ENCODE measurements around the gene ATP9A. TPM values are rescaled to one million over a fixed set of nuclear protein-coding genes. Genes with fewer than 3 reads are reported as not detected.
"Not testable (repeated sequence)": the region's sequence is repeated elsewhere in the genome, so short reads cannot be mapped to it uniquely, and the experiment has no call there.

The ATP9A gene
- total RNA-seq, 1 donor from 2014 or later = 16.1 TPM

DNA sequence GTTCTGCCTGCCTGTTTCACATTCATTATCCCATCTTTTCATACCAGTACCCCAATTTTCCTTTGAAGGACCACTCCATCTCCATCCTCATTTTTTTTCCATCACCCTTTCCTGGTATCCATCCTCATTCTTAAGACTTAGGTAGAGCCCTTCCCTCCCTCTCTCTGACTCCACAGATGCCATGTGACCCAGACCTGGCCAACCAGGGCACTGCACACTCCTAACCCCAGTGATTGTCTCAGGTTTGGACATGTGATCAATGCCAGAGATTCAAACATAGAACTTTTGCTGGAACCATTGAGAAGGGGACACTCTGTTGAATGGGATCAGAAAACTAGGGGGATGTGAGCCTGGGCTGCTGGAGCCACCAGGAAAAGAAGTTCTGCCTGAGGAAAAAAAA, 186.6 kb downstream of the ATP9A start:
- no peak for DNase-seq
- peaks cover 10% of the 10 kb centered on the region for H3K27me3 Mint-ChIP-seq
- no peak overlapping the region for H3K27ac Mint-ChIP-seq
- no peak overlapping the region for H3K4me3 Mint-ChIP-seq
- peaks cover 7% of the 10 kb centered on the region for H3K4me1 Mint-ChIP-seq
- no peaks in the 10 kb centered on the region for H3K36me3 Mint-ChIP-seq (ENCODE audit: low read depth)
- H3K9me3 Mint-ChIP-seq = peaks cover 5% of the 10 kb centered on the region
- intact Hi-C loops (cut with micrococcal nuclease) = no loop called here

DNA sequence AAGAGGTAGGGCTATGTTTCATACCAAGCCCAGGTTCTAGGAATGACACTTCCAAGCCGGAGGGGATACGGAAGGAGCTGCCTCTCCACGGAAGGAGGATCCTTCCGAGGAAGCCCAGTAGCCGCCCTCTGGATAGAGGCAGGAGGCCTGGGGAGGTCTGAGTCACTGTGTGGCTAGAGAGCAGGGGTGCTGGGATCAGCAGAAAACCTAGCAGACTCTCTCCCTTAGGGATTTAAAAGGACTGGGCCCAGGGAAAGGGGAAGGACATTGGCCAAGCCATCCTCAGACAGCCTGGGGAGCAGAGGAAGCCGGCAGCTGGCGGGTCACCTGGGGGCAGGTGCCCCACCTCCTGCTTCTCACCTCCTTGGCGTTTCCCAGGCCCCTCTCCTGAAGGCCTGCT, 189.1 kb downstream of the ATP9A start:
- Mint-ChIP-seq H3K4me1 (peaks cover 3% of the 10 kb centered on the region), H3K27ac (no peak overlapping the region), H3K9me3 (peaks cover 5% of the 10 kb centered on the region), H3K27me3 (peaks cover 10% of the 10 kb centered on the region), H3K36me3 (ENCODE audit: low read depth) (no peaks in the 10 kb centered on the region), H3K4me3 (no peak overlapping the region)
- intact Hi-C loops (cut with micrococcal nuclease) = no loop called here
- DNase-seq = no peak

DNA sequence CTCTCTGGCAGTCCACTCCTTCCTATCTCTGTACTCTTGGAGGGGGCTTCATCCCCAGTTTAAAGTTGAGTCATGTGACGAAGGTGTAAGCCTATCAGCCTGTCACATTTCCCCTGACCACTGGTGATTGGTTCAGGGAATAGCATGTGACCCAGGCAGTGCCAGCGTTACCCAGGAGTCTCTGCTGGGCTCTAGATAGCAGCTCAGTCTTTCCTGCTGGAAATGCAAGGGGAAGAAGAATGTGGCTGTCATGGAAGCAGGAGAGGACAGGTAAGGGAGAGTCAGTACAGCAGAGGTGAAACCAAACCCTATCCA, 190.1 kb downstream of the ATP9A start:
- no peak for DNase-seq
- no peak overlapping the region for H3K4me3 Mint-ChIP-seq
- H3K4me1 Mint-ChIP-seq = peaks cover 3% of the 10 kb centered on the region
- peaks cover 5% of the 10 kb centered on the region for H3K9me3 Mint-ChIP-seq
- H3K36me3 Mint-ChIP-seq (ENCODE audit: low read depth) = no peaks in the 10 kb centered on the region
- intact Hi-C loops (cut with micrococcal nuclease) = no loop called here
- H3K27ac Mint-ChIP-seq = no peak overlapping the region
- H3K27me3 Mint-ChIP-seq = peaks cover 10% of the 10 kb centered on the region

DNA sequence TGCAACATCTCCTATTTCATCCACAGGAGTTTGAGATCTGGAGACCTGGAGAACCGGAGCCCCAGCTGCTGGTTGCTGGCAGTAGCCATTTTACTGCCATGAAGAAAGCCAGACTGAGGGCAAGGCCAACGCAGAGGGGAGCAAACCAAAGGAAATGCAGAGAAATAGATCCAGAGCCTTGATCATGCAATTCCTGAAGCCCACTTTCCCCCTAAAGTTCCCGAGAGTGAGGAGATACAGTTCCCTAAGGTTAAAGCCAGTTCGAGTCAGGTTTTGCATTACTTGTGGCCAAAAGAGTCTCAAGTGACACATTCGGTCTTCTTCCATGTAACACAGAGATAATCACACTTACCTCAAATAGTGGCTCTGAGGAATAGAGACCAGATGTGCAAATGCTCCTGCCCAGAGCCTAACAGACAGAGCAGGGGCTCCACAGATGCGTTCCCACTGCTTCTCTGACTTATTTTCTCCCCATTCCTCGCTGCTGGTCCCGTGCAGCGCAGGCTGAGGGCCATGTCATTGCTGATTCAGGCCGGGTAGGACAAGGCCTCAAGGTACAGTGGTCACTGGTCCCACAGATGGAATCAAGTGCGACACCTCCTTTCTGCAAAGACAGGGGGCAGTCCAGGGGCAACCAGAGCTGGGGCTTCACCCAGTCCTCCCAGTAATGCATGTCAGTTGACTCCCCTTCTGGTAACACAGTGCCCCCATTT, 190.6 kb downstream of the ATP9A start:
- Mint-ChIP-seq H3K27me3 (peaks cover 10% of the 10 kb centered on the region), H3K36me3 (ENCODE audit: low read depth) (no peaks in the 10 kb centered on the region), H3K4me1 (peaks cover 3% of the 10 kb centered on the region), H3K27ac (no peak overlapping the region), H3K4me3 (no peak overlapping the region), H3K9me3 (peaks cover 5% of the 10 kb centered on the region)
- no peak for DNase-seq
- intact Hi-C loops (cut with micrococcal nuclease) = no loop called here

- Mint-ChIP-seq H3K36me3 (ENCODE audit: low read depth) (no peaks in the 10 kb centered on the region), H3K9me3 (peaks cover 5% of the 10 kb centered on the region), H3K27me3 (peaks cover 4% of the 10 kb centered on the region), H3K4me1 (peaks cover 3% of the 10 kb centered on the region), H3K27ac (no peak overlapping the region), H3K4me3 (no peak overlapping the region)
- DNase-seq = no peak
- intact Hi-C loops (cut with micrococcal nuclease) = no loop called here
Observed at GRCh38 chr20:51575486-51575885, 192.7 kb downstream of the ATP9A start.

GRCh38 chr20:51574248-51575033, 193.7 kb downstream of the ATP9A start:
- peaks cover 3% of the 10 kb centered on the region for H3K4me1 Mint-ChIP-seq
- peaks cover 4% of the 10 kb centered on the region for H3K27me3 Mint-ChIP-seq
- peak overlapping the region; percentile 29 for H3K27ac Mint-ChIP-seq
- H3K9me3 Mint-ChIP-seq = peaks cover 7% of the 10 kb centered on the region
- no peak overlapping the region for H3K4me3 Mint-ChIP-seq
- no peaks in the 10 kb centered on the region for H3K36me3 Mint-ChIP-seq (ENCODE audit: low read depth)
- no peak for DNase-seq
- intact Hi-C loops (cut with micrococcal nuclease) = no loop called here

DNA sequence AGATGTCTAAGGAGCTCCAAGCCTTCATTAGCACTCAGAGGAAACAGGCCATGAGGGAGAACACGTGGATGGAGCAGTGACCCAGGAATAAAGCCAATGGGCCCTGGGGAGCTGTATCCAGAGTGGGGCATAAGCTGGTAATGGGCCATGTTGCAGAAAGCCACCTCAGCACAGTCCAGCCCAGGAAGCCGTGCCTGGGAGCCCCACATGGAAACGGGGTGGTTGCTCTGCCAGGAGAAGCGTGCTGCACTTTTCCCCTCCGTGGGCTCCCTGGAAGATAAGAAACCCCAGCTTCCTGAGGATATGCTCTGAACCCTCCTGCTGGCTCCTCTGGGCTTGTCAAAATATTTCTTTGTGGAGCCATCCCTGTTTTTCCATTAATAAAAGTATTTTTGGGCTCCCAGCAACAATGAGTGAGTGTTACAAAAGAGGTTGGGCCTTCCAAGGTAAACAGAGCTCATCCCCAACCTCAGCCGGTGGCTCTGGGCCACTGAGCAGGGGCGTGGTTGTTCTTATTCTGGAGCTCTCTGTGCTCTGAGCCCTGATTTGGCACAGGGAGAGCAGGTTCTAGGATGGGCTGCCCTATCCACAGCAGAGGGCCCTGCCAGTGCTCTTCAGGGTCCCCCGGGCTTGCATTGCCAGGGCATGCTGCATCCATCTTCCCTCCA, 194.5 kb downstream of the ATP9A start:
- Mint-ChIP-seq H3K36me3 (ENCODE audit: low read depth) (no peaks in the 10 kb centered on the region), H3K4me3 (no peak overlapping the region), H3K27me3 (peaks cover 6% of the 10 kb centered on the region), H3K4me1 (peaks cover 3% of the 10 kb centered on the region), H3K27ac (no peak overlapping the region), H3K9me3 (peaks cover 11% of the 10 kb centered on the region)
- intact Hi-C loops (cut with micrococcal nuclease) = no loop called here
- DNase-seq = no peak

- H3K27me3 Mint-ChIP-seq = peaks cover 18% of the 10 kb centered on the region
Observed at GRCh38 chr20:51571460-51571794, 196.8 kb downstream of the ATP9A start.

DNA sequence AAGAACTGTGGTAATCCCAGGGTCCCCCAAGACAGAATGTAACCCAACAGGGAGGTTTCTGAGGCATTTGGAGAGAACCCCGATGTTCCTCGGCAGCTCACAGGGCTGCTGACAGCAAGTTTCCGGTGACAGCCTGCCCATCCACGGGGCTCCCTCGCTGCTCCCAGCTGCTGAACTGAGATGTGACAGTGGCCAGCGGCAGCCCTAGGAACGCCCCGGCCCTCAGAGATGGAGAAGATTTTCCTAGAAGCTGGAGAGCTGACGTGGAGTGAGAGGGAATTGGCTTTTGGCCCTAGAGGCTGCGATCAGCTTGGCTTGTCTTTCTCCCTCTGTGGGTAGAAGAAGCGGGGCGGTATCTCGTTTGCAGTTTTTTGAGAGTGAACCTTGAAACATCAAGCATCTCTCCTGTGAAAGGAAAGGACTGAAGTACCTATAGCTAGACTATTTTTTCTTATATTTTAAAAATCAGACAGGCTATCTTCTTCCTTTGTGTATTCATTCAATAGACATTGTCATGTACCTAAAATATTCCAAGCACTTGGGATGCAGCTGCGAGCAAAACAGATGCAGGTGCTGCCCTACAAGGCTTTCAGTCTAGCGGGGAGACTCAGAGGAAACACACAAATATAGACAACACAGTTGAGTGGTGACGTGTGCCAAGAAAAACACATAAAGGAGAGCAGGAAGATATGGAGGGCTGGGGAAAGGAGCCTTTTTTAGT, 197.3 kb downstream of the ATP9A start:
- DNase-seq = no peak
- Mint-ChIP-seq H3K36me3 (ENCODE audit: low read depth) (no peaks in the 10 kb centered on the region), H3K4me3 (no peak overlapping the region), H3K27me3 (peaks cover 21% of the 10 kb centered on the region), H3K9me3 (peaks cover 11% of the 10 kb centered on the region), H3K4me1 (peaks cover 4% of the 10 kb centered on the region), H3K27ac (no peak overlapping the region)
- intact Hi-C loops (cut with micrococcal nuclease) = no loop called here

More at GRCh38 chr20:51571460-51571794, 196.8 kb downstream of the ATP9A start:
- peaks cover 11% of the 10 kb centered on the region for H3K9me3 Mint-ChIP-seq
- H3K4me3 Mint-ChIP-seq = no peak overlapping the region
- no peaks in the 10 kb centered on the region for H3K36me3 Mint-ChIP-seq (ENCODE audit: low read depth)
- H3K4me1 Mint-ChIP-seq = peaks cover 3% of the 10 kb centered on the region
- no peak for DNase-seq
- H3K27ac Mint-ChIP-seq = no peak overlapping the region
- intact Hi-C loops (cut with micrococcal nuclease) = no loop called here

GRCh38 chr20:51569815-51570738, 198.1 kb downstream of the ATP9A start:
- intact Hi-C loops (cut with micrococcal nuclease) = no loop called here
- no peak for DNase-seq
- Mint-ChIP-seq H3K27me3 (peaks cover 26% of the 10 kb centered on the region), H3K4me1 (peaks cover 5% of the 10 kb centered on the region), H3K4me3 (no peak overlapping the region), H3K27ac (no peak overlapping the region), H3K36me3 (ENCODE audit: low read depth) (no peaks in the 10 kb centered on the region), H3K9me3 (peaks cover 9% of the 10 kb centered on the region)

DNA sequence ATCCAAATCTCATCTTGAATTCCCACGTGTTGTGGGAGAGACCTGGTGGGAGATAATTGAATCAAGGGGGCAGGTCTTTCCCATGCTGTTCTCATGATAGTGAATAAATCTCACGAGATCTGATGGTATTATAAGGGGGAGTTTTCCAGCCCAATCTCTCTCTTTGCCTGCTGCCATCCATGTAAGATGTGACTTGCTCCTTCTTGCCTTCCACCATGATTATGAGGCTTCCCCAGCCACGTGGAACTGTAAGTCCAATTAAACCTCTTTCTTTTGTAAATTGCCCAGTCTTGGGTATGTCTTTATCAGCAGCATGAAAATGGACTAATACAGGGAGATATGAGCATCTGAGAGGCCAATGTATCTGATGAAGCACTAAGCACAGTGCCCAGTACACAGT, 199.7 kb downstream of the ATP9A start:
- intact Hi-C loops (cut with micrococcal nuclease); DNase-seq; H3K36me3 Mint-ChIP-seq (ENCODE audit: low read depth); H3K9me3 Mint-ChIP-seq; H3K4me3 Mint-ChIP-seq; H3K27ac Mint-ChIP-seq; H3K4me1 Mint-ChIP-seq: not testable (repeated sequence)
- peaks cover 34% of the 10 kb centered on the region for H3K27me3 Mint-ChIP-seq

- Mint-ChIP-seq H3K4me1 (peaks cover 9% of the 10 kb centered on the region), H3K36me3 (ENCODE audit: low read depth) (no peaks in the 10 kb centered on the region), H3K9me3 (peaks cover 6% of the 10 kb centered on the region), H3K27ac (no peak overlapping the region), H3K4me3 (no peak overlapping the region), H3K27me3 (peaks cover 43% of the 10 kb centered on the region)
- DNase-seq = no peak
- intact Hi-C loops (cut with micrococcal nuclease) = no loop called here
Observed at GRCh38 chr20:51567622-51568021, 200.6 kb downstream of the ATP9A start.

DNA sequence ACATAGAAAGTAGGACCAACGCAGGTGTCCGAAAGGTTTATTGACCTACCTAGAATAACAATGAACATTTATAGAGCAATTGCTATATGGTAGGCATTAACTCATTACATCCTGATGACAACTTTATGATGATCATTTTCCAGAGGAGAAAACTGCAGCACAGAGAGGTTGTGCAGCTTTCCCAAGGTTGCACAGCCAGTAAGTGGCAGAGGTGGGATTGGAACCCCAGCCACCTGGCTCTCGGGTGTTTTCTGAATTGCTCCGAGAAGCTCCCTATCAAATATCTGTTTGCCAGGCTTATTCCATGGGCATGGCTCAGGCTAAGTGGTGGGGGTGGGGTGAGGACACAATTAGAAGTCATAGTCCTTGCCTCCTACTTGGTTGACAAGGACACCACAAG, 201.6 kb downstream of the ATP9A start:
- intact Hi-C loops (cut with micrococcal nuclease) = no loop called here
- no peak overlapping the region for H3K4me3 Mint-ChIP-seq
- peaks cover 12% of the 10 kb centered on the region for H3K4me1 Mint-ChIP-seq
- peaks cover 6% of the 10 kb centered on the region for H3K9me3 Mint-ChIP-seq
- DNase-seq = no peak
- no peaks in the 10 kb centered on the region for H3K36me3 Mint-ChIP-seq (ENCODE audit: low read depth)
- no peak overlapping the region for H3K27ac Mint-ChIP-seq
- H3K27me3 Mint-ChIP-seq = peaks cover 48% of the 10 kb centered on the region

Measured in activated CD4-positive, alpha-beta T cell treated with anti-CD3 and anti-CD28 coated beads, Interleukin-2, amount 10 ng/mL, durations not matched to agents 24 days and 14 days (primary cell).